GM19351 (cell line): ENCODE data around the gene NTSR1.

Experiments used
- ATAC-seq: cut with Tn5 transposase; IDR thresholded peaks from one replicate; pipeline ENCODE4 v1.9.1; 2021; ENCODE audit warnings: mild to moderate bottlenecking, moderate library complexity; ENCODE audit not compliant: unreplicated experiment

The NTSR1 gene

GRCh38 chr20:62723768-62724450 lies 15.3 kb downstream of the NTSR1 start:
- no peak for ATAC-seq

GRCh38 chr20:62724692-62725595 lies 16.3 kb downstream of the NTSR1 start:
- ATAC-seq = no peak

GRCh38 chr20:62725596-62726268 lies 17.1 kb downstream of the NTSR1 start:
- ATAC-seq = no peak

GRCh38 chr20:62726276-62726675 lies 17.6 kb downstream of the NTSR1 start:
- ATAC-seq = no peak

GRCh38 chr20:62726716-62727583 lies 18.3 kb downstream of the NTSR1 start:
- ATAC-seq = no peak

- ATAC-seq = no peak
Observed at GRCh38 chr20:62727584-62728027, 19.0 kb downstream of the NTSR1 start.

- no peak for ATAC-seq
Observed at GRCh38 chr20:62728028-62728780, 19.6 kb downstream of the NTSR1 start.

GRCh38 chr20:62728781-62729300 lies 20.2 kb downstream of the NTSR1 start:
- no peak for ATAC-seq

GRCh38 chr20:62730481-62730880 lies 21.8 kb downstream of the NTSR1 start:
- no peak for ATAC-seq

- ATAC-seq = no peak
Observed at GRCh38 chr20:62732031-62732760, 23.6 kb downstream of the NTSR1 start.

GRCh38 chr20:62732842-62733525 lies 24.3 kb downstream of the NTSR1 start:
- ATAC-seq = no peak

- no peak for ATAC-seq
Observed at GRCh38 chr20:62733526-62733842, 24.8 kb downstream of the NTSR1 start.

- ATAC-seq = no peak
Observed at GRCh38 chr20:62733891-62734290, 25.3 kb downstream of the NTSR1 start.

GRCh38 chr20:62734326-62734725 lies 25.7 kb downstream of the NTSR1 start:
- ATAC-seq = no peak

- ATAC-seq = no peak
Observed at GRCh38 chr20:62734881-62735280, 26.2 kb downstream of the NTSR1 start.

GRCh38 chr20:62735331-62735821 lies 26.7 kb downstream of the NTSR1 start:
- no peak for ATAC-seq

GRCh38 chr20:62736026-62736406 lies 27.4 kb downstream of the NTSR1 start:
- no peak for ATAC-seq

GRCh38 chr20:62736407-62737071 lies 27.9 kb downstream of the NTSR1 start:
- ATAC-seq = no peak
